ENCODE data around the gene SLC35A5. TPM values are rescaled to one million over a fixed set of nuclear protein-coding genes. Genes with fewer than 3 reads are reported as not detected.

SLC35A5 gene
- total and polyA plus RNA-seq, 2 donors (not counting 1 experiment from before 2014, with no cell fraction given): 35.3 to 70.4 TPM

- Histone ChIP-seq H3K9me3 (ENCODE audit: control insufficient read depth, insufficient read depth, low read depth, low read length) (no peaks in the 10 kb centered on the region), H3K4me1 (ENCODE audit: control insufficient read depth, extremely low read depth, insufficient read depth, low read length) (no peaks in the 10 kb centered on the region), H3K79me2 (ENCODE audit: control insufficient read depth, insufficient read depth, low read length) (no peaks in the 10 kb centered on the region), H3K4me3 (replicated peaks in 1 of 4; ENCODE audit: control extremely low read depth in 1 of 4, insufficient read depth in 1 of 4, low read depth in 3 of 4, low read length in 4 of 4) (no peak overlapping the region), H3K27me3 (ENCODE audit: control insufficient read depth, insufficient read depth, low read length) (no peaks in the 10 kb centered on the region), H4K20me1 (ENCODE audit: control insufficient read depth, extremely low read depth, insufficient read depth, low read length) (no peaks in the 10 kb centered on the region), H3K4me2 (ENCODE audit: extremely low read depth, insufficient read depth, low read length) (no peak overlapping the region), H3K27ac (ENCODE audit: insufficient read depth, low read length) (no peak overlapping the region), H3K9ac (ENCODE audit: insufficient read depth, low read length) (no peak overlapping the region), H3K36me3 (ENCODE audit: control insufficient read depth, insufficient read depth, low read length) (no peaks in the 10 kb centered on the region), H2AFZ (ENCODE audit: low read length) (no peak overlapping the region)
- peak in 1 of 2 donors; percentile 27 for DNase-seq (ENCODE audit: low read depth in 2 of 2)
- TF ChIP-seq EZH2 (IDR thresholded peaks at IDR 0.05; ENCODE audit: low read length, missing control alignments): no peak
- TF ChIP-seq CTCF (conservative IDR thresholded peaks at IDR 0.05 in 1 of 2, IDR thresholded peaks at IDR 0.05 in 1 of 2; ENCODE audit: low read depth in 1 of 2, low read length in 2 of 2): no peak
Observed at GRCh38 chr3:112587336-112587735, 25.5 kb downstream of the SLC35A5 start.

GRCh38 chr3:112593258-112593657 is 31.4 kb downstream of the SLC35A5 start:
- H3K79me2 ChIP-seq (ENCODE audit: control insufficient read depth, insufficient read depth, low read length): no peaks in the 10 kb centered on the region
- H3K4me1 ChIP-seq (ENCODE audit: control insufficient read depth, extremely low read depth, insufficient read depth, low read length): no peaks in the 10 kb centered on the region
- H3K36me3 ChIP-seq (ENCODE audit: control insufficient read depth, insufficient read depth, low read length): no peaks in the 10 kb centered on the region
- H3K4me2 ChIP-seq (ENCODE audit: extremely low read depth, insufficient read depth, low read length): no peak overlapping the region
- DNase-seq (ENCODE audit: low read depth in 2 of 2): no peak
- no peaks in the 10 kb centered on the region for H3K9me3 ChIP-seq (ENCODE audit: control insufficient read depth, insufficient read depth, low read depth, low read length)
- no peak overlapping the region for H3K27ac ChIP-seq (ENCODE audit: insufficient read depth, low read length)
- TF ChIP-seq CTCF (conservative IDR thresholded peaks at IDR 0.05 in 1 of 2, IDR thresholded peaks at IDR 0.05 in 1 of 2; ENCODE audit: low read depth in 1 of 2, low read length in 2 of 2): no peak
- no peak for TF ChIP-seq EZH2 (IDR thresholded peaks at IDR 0.05; ENCODE audit: low read length, missing control alignments)
- H4K20me1 ChIP-seq (ENCODE audit: control insufficient read depth, extremely low read depth, insufficient read depth, low read length): no peaks in the 10 kb centered on the region
- H2AFZ ChIP-seq (ENCODE audit: low read length): no peak overlapping the region
- no peak overlapping the region for H3K9ac ChIP-seq (ENCODE audit: insufficient read depth, low read length)
- no peaks in the 10 kb centered on the region for H3K27me3 ChIP-seq (ENCODE audit: control insufficient read depth, insufficient read depth, low read length)
- H3K4me3 ChIP-seq (replicated peaks in 1 of 4; ENCODE audit: control extremely low read depth in 1 of 4, insufficient read depth in 1 of 4, low read depth in 3 of 4, low read length in 4 of 4): no peak overlapping the region

GRCh38 chr3:112594856-112595255 is 33.0 kb downstream of the SLC35A5 start:
- H3K9me3 ChIP-seq (ENCODE audit: control insufficient read depth, insufficient read depth, low read depth, low read length): no peaks in the 10 kb centered on the region
- no peak overlapping the region for H3K27ac ChIP-seq (ENCODE audit: insufficient read depth, low read length)
- H3K4me2 ChIP-seq (ENCODE audit: extremely low read depth, insufficient read depth, low read length): no peak overlapping the region
- H3K79me2 ChIP-seq (ENCODE audit: control insufficient read depth, insufficient read depth, low read length): no peaks in the 10 kb centered on the region
- no peaks in the 10 kb centered on the region for H4K20me1 ChIP-seq (ENCODE audit: control insufficient read depth, extremely low read depth, insufficient read depth, low read length)
- no peak for TF ChIP-seq CTCF (conservative IDR thresholded peaks at IDR 0.05 in 1 of 2, IDR thresholded peaks at IDR 0.05 in 1 of 2; ENCODE audit: low read depth in 1 of 2, low read length in 2 of 2)
- no peak for TF ChIP-seq EZH2 (IDR thresholded peaks at IDR 0.05; ENCODE audit: low read length, missing control alignments)
- no peak overlapping the region for H2AFZ ChIP-seq (ENCODE audit: low read length)
- H3K9ac ChIP-seq (ENCODE audit: insufficient read depth, low read length): no peak overlapping the region
- H3K4me3 ChIP-seq (replicated peaks in 1 of 4; ENCODE audit: control extremely low read depth in 1 of 4, insufficient read depth in 1 of 4, low read depth in 3 of 4, low read length in 4 of 4): no peak overlapping the region
- no peaks in the 10 kb centered on the region for H3K36me3 ChIP-seq (ENCODE audit: control insufficient read depth, insufficient read depth, low read length)
- no peak for DNase-seq (ENCODE audit: low read depth in 2 of 2)
- H3K27me3 ChIP-seq (ENCODE audit: control insufficient read depth, insufficient read depth, low read length): no peaks in the 10 kb centered on the region
- no peaks in the 10 kb centered on the region for H3K4me1 ChIP-seq (ENCODE audit: control insufficient read depth, extremely low read depth, insufficient read depth, low read length)

All from fibroblast of lung (primary cell).